ENCODE results near the gene GAR1. TPM values are rescaled to one million over a fixed set of nuclear protein-coding genes. Genes with fewer than 3 reads are reported as not detected.

Gene GAR1
- total RNA-seq, 2 donors from 2014 or later: 2.6 to 4.9 TPM

DNA sequence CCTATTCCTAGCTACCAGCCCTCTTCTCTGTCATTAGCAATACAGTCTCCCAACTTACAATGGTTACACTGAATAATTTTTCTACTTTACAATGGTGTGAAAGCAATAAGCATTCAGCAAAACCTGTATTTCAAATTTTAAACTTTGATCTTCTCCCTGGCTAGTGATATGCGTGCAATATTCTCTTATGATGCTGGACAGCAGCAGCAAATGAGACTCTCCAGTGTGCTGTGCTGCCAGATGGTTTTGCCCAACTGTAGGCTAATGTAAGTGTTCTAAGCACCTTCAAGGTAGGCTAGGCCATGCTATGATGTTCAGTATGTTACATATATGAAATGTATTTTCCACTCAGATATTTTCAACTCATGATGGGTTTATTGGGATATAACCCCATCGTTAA lies 5.9 kb upstream of the GAR1 start:
- DNase-seq (no peak), ATAC-seq (no peak)
- H3K36me3 ChIP-seq (replicated peaks in 1 of 2; ENCODE audit: insufficient read depth in 1 of 2, low read depth in 2 of 2): no peaks in the 10 kb centered on the region
- H3K4me3 ChIP-seq: no peak overlapping the region
- intact Hi-C loops (cut with DNase I): loop anchor here (5.0 to 10.0 kb wide), 2 partner anchors 77 to 105 kb away; partner anchors contain the start of genes CASP6 and PLA2G12A
- H3K27ac ChIP-seq: no peak overlapping the region
- TF ChIP-seq, protein P1, sequence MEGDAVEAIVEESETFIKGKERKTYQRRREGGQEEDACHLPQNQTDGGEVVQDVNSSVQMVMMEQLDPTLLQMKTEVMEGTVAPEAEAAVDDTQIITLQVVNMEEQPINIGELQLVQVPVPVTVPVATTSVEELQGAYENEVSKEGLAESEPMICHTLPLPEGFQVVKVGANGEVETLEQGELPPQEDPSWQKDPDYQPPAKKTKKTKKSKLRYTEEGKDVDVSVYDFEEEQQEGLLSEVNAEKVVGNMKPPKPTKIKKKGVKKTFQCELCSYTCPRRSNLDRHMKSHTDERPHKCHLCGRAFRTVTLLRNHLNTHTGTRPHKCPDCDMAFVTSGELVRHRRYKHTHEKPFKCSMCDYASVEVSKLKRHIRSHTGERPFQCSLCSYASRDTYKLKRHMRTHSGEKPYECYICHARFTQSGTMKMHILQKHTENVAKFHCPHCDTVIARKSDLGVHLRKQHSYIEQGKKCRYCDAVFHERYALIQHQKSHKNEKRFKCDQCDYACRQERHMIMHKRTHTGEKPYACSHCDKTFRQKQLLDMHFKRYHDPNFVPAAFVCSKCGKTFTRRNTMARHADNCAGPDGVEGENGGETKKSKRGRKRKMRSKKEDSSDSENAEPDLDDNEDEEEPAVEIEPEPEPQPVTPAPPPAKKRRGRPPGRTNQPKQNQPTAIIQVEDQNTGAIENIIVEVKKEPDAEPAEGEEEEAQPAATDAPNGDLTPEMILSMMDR (IDR thresholded peaks at IDR 0.05): no peak
- TF ChIP-seq POLR2A (IDR thresholded peaks at IDR 0.05): no peak
- no peaks in the 10 kb centered on the region for H3K9me3 ChIP-seq
- no peaks in the 10 kb centered on the region for H3K27me3 ChIP-seq
- peaks cover 5% of the 10 kb centered on the region for H3K4me1 ChIP-seq
- 84 to 94% methylated on average over 2 of the region's 2 CpGs for WGBS, 2 donors

DNA sequence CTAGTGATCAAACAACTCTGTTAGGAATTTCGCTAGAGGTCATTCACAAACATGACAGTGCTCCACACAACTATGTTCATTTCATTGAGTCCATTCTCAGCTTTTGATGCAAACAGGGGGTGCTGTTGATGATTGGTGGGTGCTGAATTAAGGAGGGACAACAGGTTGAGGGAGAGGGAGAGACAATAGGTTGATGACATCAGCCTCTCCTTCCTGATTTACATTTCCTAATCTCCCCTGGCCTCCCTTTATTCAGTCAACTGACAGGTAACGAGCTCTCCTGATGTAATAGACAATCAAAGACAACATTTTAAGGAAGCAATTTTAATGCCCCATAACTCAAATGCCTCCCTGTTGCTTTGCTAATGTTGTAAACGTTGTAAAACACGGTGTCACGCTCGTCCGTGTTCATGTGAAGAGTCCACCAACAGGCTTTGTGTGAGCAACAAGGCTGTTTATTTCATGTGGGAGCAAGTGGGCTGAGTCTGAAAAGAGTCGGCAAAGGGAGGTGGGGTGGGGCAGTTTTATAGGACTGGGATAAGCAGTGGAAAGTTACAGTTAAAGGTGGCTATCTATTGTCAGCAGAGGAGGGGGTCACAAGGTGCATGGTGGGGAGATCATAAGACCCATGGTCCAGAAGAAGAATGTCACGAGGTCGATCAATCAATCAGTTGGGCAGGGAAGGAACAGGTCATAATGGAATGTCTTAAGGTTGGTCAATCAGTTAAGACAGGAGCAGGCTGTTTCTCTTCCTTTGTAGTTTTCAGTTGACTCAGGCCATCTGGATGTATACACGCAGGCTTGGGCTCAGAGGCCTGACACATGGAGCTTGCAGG lies 4.8 kb upstream of the GAR1 start:
- no peak overlapping the region for H3K4me3 ChIP-seq
- WGBS, 2 donors: 70 to 73% methylated on average over 11 of the region's 11 CpGs
- intact Hi-C loops (cut with DNase I): loop anchor here (5.0 kb wide), 1 partner anchor 78 kb away; the partner anchor contains the start of gene PLA2G12A
- no peaks in the 10 kb centered on the region for H3K9me3 ChIP-seq
- H3K4me1 ChIP-seq: peaks cover 6% of the 10 kb centered on the region
- TF ChIP-seq, protein P1 (IDR thresholded peaks at IDR 0.05): no peak
- no peak for TF ChIP-seq POLR2A (IDR thresholded peaks at IDR 0.05)
- H3K36me3 ChIP-seq (replicated peaks in 1 of 2; ENCODE audit: insufficient read depth in 1 of 2, low read depth in 2 of 2): no peaks in the 10 kb centered on the region
- H3K27ac ChIP-seq: no peak overlapping the region
- DNase-seq: no peak
- no peak for ATAC-seq
- no peaks in the 10 kb centered on the region for H3K27me3 ChIP-seq

DNA sequence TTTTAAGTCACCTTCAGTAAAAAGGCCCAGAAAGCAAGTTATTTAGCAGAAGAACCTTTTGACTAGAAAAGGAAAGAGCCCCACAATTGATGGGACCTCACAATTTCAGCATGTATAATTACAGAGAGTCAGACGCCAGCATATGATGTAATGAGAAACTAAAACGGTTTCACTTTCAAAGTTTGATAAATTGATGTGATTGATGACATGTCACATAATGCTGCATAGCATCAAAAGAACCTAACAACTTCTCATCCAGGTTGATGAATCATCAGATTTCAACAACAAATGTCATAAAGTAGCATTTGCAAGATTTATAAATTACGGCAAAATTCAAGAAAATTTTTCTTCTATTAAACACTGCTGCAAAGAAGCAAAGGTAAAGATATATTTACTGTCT lies 3.9 kb upstream of the GAR1 start:
- Histone ChIP-seq H3K27ac (no peak overlapping the region), H3K27me3 (no peaks in the 10 kb centered on the region), H3K36me3 (replicated peaks in 1 of 2; ENCODE audit: insufficient read depth in 1 of 2, low read depth in 2 of 2) (no peaks in the 10 kb centered on the region), H3K9me3 (no peaks in the 10 kb centered on the region), H3K4me3 (no peak overlapping the region), H3K4me1 (peaks cover 11% of the 10 kb centered on the region)
- intact Hi-C loops (cut with DNase I): loop anchor here (5.0 kb wide), 1 partner anchor 79 kb away; the partner anchor contains the start of gene PLA2G12A
- no peak for TF ChIP-seq POLR2A (IDR thresholded peaks at IDR 0.05)
- TF ChIP-seq, protein P1 (IDR thresholded peaks at IDR 0.05): no peak
- WGBS, 2 donors: 52 to 58% methylated on average over 3 of the region's 3 CpGs
- DNase-seq (no peak), ATAC-seq (no peak)

DNA sequence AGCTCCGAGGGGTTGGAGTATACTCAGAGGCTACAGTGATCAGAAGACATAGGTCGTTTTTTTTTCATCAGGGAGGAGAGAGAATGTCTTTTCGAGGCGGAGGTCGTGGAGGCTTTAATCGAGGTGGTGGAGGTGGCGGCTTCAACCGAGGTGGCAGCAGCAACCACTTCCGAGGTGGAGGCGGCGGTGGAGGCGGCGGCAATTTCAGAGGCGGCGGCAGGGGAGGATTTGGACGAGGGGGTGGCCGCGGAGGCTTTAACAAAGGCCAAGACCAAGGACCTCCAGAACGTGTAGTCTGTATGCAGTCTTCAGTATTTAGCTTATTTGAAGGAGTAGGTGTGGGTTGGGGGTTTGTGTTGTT lies 500 bp downstream of the GAR1 start:
- Histone ChIP-seq H3K27me3 (no peaks in the 10 kb centered on the region), H3K36me3 (replicated peaks in 1 of 2; ENCODE audit: insufficient read depth in 1 of 2, low read depth in 2 of 2) (no peaks in the 10 kb centered on the region), H3K27ac (peak overlapping the region in 3 of 4 donors; percentile 70 to 97 (median 95)), H3K4me1 (peaks cover 24% of the 10 kb centered on the region), H3K4me3 (peak overlapping the region; percentile 60 to 62), H3K9me3 (no peaks in the 10 kb centered on the region)
- peak; percentile 4 for ATAC-seq
- 1% methylated on average over 19 of the region's 19 CpGs for WGBS, 2 donors
- peak in 1 of 4 donors; percentile 31 for DNase-seq
- TF ChIP-seq POLR2A (IDR thresholded peaks at IDR 0.05): no peak
- TF ChIP-seq, protein P1 (IDR thresholded peaks at IDR 0.05): no peak
- intact Hi-C loops (cut with DNase I): no loop called here
